NCI-H460 (cell line): ENCODE results near the gene CHST9. TPM values are rescaled to one million over a fixed set of nuclear protein-coding genes. Genes with fewer than 3 reads are reported as not detected.
"Not testable (repeated sequence)": the region's sequence is repeated elsewhere in the genome, so short reads cannot be mapped to it uniquely, and the experiment has no call there.

Experiments
- DNase-seq: peaks from one replicate; pipeline ENCODE4 v3.0.0-alpha.2; 2016; ENCODE audit warnings: low read depth; ENCODE audit errors: extremely low read depth
- total RNA-seq: library from RNA; depleted of rRNA; stranded (reverse); fragments of >200 nt; shearing (Covaris generic); gene quantifications from 2 replicates; pipeline ENCODE4 v1.2.3, GENCODE V29; 2014

The CHST9 gene
- total RNA-seq, 1 experiment from 2014 or later: not detected

DNA sequence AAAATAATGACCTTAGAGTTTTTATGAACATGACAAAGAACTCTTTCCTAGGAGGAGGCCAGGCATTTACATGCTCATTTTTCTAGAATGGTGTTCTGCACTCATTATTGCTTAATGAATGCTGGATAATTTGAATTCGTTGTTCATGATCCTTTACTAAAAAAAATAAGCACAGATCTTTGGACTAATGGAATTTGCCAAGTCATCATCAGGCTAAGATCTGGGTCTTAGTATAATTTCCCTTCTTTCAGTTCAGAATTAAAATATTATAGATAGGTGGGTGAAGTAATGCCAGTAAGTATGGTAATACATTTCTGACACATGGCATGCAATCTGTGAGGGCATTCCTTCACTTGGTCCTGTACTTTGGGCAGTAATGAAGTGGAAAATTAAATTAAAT lies 175.8 kb downstream of the CHST9 start:
- no peak for DNase-seq

DNA sequence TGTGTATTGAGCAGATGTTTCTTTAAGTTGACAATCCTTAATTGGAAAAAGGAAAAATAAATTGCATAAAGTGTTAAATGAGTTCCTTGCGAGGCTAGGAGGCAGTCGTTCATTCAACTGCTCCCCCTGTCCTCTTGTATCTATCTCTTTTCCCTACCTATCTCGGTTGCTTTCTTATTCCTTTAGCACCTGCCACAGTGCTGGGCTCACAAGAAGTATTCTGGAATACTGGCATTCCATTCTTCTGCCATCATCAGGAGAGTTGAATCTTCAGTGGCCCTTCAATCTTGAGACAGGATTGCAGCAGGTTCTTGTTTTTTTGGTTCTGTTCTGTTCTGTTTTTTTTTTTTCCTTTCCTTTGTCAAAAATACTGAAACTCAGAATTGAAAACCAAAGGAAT lies 176.5 kb downstream of the CHST9 start:
- DNase-seq: no peak

DNA sequence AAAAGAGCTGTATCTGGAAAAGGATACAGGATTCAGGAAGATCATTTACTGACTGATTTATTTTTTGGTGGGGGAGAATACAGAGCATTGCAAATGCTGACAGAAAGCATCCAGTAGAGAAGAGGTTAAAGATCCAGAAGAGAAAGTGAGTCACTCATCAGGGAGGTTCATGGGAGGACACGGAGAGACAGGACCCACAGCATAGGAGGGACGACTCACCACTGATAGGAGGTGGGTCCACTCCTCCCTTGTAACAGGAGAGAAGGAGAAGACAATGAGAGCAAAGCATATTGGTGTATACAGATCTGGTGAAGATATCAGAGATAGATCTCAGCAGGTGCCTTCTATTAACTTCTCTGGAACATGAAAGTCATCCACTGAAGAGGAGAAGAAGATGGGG lies 177.2 kb downstream of the CHST9 start:
- DNase-seq: no peak

DNA sequence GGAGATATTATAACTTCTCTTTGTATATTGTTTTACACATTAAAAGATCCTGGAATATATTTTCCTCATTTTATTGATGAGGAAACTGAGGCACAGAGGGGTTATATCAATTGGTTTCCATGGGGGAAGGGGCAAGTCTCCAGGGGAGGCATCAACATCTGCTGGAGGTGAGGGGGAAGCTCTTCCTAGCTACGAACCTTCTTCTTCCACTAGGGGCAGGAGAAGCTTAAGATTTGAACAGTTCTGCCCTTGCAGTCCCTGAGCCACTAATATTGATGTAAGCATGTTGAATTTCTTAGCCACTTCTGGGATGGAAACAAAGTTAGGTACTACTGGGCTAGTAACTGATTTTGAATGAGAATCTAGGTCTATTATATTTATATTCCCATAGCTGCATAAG lies 179.5 kb downstream of the CHST9 start:
- peak; percentile 13 for DNase-seq

DNA sequence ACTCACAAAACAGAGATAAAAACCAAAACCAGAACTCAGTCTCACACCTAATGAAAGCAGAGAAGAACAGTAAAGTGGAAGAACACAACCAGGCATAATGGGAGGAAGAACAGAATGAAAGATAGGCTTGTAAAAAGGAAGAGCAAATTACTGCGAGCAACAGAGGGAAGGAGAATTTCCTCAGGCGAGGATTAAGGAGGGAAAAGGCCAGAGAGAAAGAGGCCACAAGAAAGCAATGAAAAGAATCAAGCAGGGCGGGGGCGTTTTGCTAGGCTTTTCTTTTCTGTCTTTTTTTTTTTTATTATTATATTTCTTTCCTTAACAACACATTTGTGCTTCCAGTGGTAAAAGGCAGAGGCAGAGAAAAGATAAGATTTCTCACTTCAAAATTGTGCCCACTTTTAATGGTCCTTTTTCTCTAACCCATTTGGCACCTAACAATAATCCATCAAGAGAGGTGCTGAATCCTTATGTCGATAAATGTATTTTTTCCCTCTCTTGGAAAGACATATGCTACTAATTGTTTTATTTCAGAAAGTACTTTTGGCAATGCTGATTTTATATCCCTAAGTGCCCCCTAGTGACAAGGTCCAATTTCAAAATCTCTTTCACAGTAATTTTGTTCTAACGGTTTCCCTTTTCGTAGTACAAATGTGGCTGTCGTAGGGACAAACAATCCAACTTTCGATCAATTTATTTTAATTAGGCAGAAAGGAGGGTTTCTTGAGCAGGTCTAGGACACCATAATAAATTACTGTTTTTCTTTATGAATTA lies 180.9 kb downstream of the CHST9 start:
- DNase-seq: peak; percentile 0

DNA sequence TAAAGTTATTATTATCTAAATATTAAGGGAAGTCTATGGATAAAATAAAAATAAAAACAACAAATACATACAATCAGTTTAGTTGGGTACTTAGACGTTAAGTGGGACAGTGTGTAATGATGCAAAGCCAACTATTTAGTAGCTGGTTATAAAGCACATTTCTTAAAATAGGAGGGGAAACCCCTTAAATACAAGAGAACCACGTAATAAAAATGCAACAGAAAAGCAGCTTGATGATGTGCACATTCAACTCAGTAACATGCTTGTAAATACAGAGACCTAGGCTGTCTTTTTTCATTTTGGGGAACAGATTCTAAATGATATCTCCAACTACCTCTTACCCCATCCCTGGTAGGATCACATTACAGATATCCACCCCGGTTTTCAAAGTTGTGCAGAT lies 185.3 kb downstream of the CHST9 start:
- DNase-seq: no peak

DNA sequence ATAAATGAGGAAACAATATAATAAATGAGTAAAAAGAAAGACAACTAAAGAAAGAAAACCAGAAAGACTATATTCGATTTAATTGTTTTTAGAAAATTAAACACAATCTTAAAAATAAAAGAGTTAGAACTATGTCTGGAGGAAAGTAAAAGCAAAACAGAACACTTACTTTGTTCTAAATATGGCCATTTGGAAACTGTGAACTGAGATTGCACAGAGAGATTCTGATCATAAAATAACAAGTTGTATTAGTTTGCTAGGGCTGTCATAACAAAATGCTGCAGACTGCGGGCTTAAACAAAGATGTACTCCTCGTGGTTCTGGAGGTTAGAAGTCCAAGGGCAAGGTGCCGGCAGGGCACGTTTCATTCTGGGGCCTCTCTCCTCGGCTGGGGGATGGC lies 191.5 kb downstream of the CHST9 start:
- DNase-seq: no peak

DNA sequence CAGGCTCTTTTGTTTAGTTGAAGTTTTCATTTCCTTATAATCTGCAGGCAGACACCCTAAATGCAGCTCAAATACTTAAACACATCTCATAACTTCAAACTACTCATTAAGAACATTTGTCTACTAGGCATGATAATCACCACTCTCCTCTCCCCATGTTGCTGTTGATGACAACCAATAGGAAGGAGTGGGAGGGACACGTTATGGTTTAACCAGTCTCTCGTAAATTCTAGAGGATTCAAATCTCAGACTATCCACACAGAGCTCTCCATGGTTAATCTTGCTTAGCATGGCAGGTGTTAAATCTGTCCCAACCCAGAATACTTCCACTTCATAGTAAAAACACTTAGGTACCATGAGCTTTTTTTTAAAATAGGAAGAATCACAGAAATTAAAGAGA lies 192.2 kb downstream of the CHST9 start:
- DNase-seq: no peak

DNA sequence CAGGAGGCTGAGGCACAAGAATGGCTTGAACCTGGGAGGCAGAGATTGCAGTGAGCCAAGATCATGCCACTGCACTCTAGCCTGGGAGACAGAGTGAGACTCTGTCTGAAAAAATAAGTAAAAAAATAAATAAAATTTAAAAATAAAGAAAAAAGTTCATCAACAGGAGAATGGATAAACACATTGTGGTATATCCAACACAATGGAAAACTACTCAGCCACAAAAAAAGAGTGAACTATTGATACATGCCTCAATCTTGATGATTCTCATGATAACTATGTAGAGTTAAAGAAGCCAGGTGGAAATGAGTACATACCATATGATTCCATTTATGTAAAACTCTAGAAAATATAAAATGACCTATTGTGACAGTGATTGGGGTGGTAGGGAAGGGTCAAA lies 195.3 kb downstream of the CHST9 start:
- DNase-seq: no peak

DNA sequence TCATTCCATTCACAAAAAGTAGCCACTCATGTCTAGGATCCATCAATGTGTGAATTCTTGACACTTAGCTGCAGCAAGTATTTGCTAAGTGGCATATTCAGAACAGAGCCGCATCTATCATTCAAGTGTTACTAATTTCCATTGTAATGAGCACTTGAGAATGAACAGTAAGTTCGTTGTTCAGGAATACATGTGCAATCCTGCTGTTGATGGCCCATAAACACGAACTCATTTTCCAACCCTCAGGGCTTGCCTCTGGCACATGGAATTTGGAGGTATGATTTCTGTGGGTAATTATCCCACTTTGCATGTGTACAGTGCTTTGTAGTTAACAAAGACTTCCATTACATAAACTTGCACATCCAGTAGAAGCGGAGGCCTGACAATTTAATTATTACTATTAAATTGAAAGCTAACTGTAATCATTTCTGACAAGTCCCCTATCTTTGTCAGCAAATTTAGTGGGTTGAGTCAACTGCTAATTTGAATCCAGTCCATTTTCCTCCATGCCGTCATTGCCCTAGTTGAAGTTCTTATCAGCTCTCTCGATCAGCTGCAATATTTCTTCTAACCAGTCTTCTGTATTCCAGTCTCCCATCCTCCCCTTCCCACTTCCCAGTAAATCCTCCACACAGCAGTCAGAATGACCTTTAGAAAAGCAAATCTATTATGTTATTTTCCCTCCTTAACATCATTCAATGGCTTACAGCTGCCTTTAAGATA lies 203.6 kb downstream of the CHST9 start:
- DNase-seq: no peak

DNA sequence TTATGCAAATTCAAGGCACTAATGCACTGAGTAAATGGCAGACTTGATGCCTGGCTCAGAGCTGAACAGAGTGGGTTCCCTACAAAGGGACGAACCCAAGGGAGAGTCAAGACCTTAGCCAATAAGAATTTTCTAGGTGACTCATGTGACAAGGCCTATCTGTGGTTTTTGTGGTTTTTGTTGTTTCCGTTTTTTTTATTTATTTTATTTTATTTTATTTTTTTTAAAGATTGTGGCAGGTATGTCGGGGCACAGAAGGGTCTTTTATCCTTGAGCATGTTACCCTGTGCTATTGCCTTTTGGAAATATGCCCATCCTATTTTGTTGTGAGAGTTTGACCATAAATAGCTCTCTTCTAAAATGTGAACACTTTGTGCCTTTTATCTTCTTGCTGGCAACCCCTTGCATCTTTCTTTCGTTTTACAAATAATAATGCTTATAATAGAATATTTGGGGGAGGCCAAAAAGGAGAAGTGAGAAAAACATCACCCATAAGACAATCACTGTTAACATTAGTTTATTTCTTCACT lies 206.2 kb downstream of the CHST9 start:
- DNase-seq: no peak

DNA sequence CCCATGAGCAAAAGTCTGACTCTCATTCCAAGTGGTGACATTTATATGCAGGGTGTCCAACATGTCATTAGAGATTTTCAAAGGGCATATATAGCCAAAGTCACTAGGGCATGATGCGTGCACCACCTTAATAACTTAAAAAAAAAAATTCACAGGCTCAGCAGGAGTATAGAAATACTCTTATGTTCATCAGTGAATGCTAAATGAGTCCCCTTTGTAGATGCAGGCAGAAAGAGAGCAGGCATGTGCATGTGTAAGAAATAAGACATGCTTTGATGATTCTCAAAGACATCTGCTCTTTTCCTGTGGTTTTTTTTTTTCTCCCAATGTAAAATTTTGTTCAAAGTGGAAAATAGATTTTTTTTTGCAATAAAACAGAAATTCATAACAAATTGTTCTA lies 207.3 kb downstream of the CHST9 start:
- DNase-seq: no peak

DNA sequence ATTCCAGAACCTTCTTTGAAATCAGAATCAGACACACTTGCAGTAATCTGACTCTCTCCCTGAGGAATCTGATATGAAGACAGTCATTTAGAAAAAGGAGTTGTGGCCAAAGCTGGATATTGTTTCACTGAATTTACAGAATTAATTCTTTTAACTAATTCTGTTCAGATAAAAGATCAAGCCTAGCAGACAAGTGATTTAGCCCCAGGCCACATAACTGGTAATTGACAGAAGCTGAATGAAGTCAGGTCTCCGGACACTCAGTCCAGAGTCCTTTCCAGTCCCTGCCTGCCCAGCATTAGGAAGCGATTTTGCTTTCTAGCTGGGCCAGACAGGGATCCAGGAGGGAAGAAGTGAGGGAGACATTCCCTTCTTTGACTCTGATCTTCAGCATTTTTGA lies 208.9 kb downstream of the CHST9 start:
- DNase-seq: no peak

DNA sequence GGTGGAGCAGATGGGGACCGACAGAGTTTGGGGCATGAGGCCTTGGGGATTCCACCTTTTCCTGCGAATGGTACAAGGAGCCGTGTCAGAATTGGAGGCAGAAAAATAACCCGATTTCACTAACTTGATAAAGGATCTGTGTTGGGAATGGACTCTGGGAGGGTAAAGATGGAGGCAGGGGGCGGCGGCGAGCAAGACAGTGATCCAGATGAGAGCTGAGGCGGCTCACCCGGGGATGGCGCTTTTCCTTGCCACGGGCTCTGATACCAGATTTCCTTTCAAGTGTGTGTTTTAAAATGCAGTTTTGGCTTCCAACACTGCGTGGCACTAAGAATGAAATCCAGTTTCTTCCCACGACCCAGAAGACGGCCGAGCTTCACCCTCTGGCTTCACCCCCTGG lies 212.6 kb downstream of the CHST9 start:
- not testable (repeated sequence) for DNase-seq

DNA sequence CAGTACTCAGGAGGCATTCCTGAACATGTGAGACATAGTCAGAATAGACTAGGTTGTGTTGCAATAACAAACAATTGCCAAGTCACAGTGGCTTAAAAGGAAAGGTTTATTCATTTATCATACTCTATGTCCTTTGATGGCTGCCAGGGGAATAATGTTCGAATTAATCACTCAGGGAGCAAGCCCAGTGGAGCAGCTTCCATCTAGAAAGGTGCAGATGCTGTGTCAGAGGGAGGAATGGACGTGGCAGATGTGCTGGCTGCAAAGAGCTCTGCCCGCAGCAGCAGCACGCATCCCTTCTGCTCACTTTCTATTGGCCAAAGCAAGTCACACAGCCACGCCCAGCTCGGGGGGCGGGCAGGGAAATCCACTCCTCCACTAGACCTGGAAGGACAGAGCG lies 213.7 kb downstream of the CHST9 start:
- DNase-seq: no peak

DNA sequence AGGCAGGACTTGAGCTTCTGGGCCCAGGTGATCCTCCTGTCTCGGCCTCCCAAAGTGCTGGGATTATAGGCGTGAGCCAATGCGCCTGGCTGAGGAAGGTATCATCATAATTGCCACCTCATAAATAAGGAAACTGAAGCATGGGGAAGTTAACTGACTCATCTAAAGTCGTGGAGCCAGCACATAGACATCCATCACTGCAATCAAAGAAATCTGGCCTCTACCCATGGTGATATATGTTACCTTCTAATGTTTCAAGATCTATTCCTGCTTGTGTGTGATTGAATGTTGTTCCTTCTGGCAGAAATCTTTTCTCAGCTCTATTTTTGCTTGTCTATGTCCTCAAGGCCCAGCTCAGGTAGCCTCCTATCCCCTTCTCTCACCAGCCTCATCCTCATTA lies 214.5 kb downstream of the CHST9 start:
- no peak for DNase-seq

DNA sequence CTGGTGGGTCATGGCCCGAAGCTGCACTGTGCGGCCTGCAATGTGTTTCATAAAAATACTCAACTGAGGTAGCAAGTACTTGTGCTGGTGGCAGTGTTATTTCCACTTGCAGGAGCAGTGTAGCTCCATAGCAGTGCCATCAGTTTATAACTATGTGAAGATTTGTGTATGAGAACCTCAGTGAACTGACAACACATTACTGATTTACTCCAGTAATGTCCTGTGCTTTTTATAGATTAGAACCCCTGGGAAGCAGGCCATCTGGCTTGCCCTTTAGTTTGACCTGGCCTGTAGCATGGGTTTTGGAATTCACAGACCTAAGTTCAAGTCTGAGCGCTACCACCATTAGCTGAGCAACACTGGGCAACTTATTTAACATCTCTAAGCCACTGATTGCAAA lies 219.9 kb downstream of the CHST9 start:
- no peak for DNase-seq

DNA sequence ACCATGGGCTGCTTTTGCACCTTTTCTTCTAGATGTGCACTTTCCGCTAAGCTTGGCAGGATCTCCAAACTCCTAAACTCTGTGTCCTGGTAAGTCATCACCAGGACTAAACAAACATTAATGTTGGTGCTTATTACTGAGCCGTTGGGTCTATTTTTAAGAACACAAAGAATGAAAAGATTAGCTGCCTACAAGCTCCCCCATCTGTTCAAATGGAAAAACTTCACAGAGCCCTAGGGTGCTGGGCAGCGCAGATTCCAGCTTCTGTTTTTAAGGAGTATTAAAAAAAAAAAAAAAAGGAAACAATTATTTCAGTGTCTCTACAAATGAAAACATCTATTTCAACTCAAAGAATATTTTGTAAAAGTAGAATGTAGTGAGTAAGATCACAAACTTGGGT lies 221.8 kb downstream of the CHST9 start:
- DNase-seq: peak; percentile 2

DNA sequence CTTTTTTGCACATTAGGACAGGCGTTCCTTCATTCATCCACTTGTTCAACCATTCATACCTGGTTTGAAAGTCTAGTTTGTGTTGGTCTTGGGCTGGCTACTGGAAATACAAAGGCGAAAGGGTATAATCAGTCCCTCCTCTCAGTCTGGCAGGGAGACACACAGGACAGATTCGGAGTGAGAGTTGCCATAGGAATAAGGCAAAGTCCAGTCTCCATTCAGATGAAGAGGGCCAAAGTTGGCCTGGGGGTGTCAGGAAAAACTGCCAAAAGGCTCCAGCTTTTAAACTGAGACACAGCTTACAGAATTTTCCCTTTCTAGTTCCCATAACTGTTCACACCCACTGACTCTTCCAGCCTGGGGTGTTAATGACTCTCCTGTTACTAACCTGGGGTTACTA lies 223.3 kb downstream of the CHST9 start:
- DNase-seq: no peak

DNA sequence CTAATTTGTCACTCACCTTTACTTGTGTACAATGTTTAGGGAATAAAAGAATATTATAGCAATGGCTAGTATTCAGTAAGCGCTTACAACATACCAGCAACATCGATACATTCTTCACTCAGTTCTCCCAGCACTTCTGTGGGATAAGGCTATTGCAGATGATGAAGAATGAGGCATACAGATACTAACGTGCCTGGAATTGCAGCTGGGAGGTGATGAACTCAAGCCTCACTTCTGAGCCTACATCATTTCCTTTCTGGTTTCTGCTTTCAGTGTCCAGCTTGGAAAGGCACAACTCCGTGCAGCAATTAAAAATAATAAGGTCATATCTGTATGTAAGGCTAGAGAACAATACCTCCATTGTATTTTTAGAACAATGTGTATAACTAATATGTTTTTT lies 224.2 kb downstream of the CHST9 start:
- no peak for DNase-seq

DNA sequence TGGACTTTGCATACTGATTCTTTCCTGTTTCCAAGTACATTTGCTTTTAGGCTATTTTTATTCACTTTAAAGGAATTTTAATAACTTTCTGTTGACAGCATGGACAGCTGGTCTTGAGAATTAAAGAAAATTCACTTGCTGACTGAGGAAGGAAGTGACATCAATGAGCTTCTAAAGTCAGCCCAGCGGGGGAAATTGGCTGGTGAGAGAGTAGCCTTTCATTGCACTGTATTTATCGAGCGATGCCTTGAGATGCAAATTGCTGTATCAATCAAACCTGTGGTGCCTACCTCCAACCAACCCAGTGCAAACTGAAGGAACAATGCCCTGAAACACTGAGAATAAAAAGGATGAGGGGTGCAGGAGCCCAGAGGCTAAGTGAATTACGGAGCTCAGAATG lies 228.2 kb downstream of the CHST9 start:
- DNase-seq: no peak

DNA sequence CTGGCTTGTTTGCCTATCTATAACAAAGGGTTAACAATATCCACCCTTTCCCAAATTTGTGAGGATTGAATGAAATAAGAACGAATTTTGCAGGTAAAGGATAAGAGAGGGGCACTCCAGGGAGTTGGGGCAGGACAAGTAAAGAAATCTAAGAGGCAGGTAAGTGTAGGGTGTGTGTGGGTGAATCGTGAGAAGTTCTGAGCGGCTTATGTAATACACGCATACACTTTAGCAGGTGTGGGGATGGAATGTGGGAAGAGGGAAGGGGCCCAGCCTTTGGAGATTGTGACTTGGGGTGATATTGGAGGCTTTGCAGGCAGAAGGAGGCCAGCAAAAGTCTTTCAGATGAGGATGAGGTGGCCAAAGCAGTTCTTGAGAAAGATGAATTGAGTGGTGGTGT lies 236.4 kb downstream of the CHST9 start:
- no peak for DNase-seq
